HL-60 (cell line): ENCODE results near the gene AKNA.

Source experiments
- DNase-seq, 2 experiments: peaks; one replicate each; pipeline ENCODE4 v3.0.0-alpha.2; 2010 to 2020; ENCODE audit warnings: low read depth in 1 of 2, low spot score in 1 of 2
- H3K27ac ChIP-seq: fragments of 250-450 bp; sonication (Bioruptor Pico); replicated peaks from 2 replicates; pipeline ENCODE4 v1.5.1; 2020; ENCODE audit warnings: mild to moderate bottlenecking, moderate library complexity
- H3K27me3 ChIP-seq: fragments of 250-450 bp; sonication (Bioruptor Pico); 2 replicates; pipeline ENCODE4 v1.5.1; 2021; ENCODE audit warnings: mild to moderate bottlenecking, moderate library complexity; ENCODE audit not compliant: insufficient read depth, poor library complexity, severe bottlenecking
- H3K4me3 ChIP-seq: replicated peaks from 2 replicates; pipeline ENCODE4 v1.5.1; 2011; ENCODE audit warnings: mild to moderate bottlenecking, control low read depth, low read length; ENCODE audit not compliant: insufficient read depth
- CTCF ChIP-seq: IDR thresholded peaks from one replicate; pipeline ENCODE4 v1.5.1; 2011; ENCODE audit warnings: low read length, control low read depth, inconsistent platforms; ENCODE audit not compliant: insufficient read depth
- GABPA ChIP-seq: IDR thresholded peaks from 2 replicates; pipeline ENCODE4 v1.6.1; 2012; ENCODE audit warnings: low read depth
- POLR2AphosphoS5 ChIP-seq: IDR thresholded peaks from 2 replicates; pipeline ENCODE4 v1.6.1; 2012; ENCODE audit warnings: low read depth
- REST ChIP-seq: IDR thresholded peaks from 2 replicates; pipeline ENCODE4 v1.6.1; 2012; ENCODE audit warnings: low read depth; ENCODE audit not compliant: insufficient replicate concordance
- SPI1 ChIP-seq: IDR thresholded peaks from 2 replicates; pipeline ENCODE4 v1.6.1; 2012; ENCODE audit warnings: low read depth, mild to moderate bottlenecking, borderline replicate concordance

Gene AKNA

DNA sequence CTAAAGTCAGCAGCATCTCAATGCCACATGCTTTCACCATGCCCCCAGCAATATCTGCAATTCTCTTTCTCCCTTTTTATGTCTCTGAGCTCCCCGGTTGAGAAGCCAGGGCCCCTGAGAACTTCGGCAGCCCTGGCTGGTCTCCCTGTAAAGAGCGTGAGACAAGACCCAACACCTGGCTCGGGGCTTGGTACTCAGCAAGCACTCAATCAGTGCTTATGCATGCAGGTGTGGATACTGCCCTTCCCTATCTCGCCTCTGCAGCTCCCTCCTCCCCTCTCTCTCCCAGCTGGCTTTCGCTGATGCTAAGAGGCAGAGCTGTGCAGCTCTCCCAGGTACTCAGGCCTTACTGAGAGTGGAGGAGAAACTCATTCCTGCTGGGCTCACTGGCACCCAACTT is 41.7 kb upstream of the AKNA start:
- H3K27ac ChIP-seq: no peak overlapping the region
- H3K4me3 ChIP-seq: no peak overlapping the region
- TF ChIP-seq POLR2AphosphoS5 (no peak), GABPA (no peak), SPI1 (no peak), REST (no peak), CTCF (no peak)
- DNase-seq: no peak
- peaks cover 6% of the 10 kb centered on the region for H3K27me3 ChIP-seq

DNA sequence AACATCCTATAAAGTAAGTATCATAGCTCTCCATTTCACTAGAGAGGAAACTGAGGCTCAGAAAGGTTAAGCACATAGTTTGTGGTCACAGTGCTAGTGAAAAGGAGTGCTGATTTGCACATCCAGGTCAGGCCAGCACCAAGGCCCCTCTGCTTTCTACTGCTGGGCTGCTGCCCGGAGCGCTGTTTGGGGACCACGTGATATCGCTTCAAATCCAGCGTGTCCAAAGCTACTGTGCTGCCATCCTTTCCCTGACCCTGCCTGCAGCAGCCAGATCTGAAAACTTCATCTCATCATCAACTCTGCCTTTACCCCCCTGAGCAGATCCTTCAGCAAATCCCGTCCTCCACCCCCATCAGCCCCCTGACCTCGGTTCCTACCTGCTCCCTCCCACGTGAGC is 40.7 kb upstream of the AKNA start:
- DNase-seq: no peak
- TF ChIP-seq REST (no peak), CTCF (no peak), SPI1 (no peak), POLR2AphosphoS5 (no peak), GABPA (no peak)
- Histone ChIP-seq H3K4me3 (no peak overlapping the region), H3K27ac (no peak overlapping the region), H3K27me3 (peaks cover 8% of the 10 kb centered on the region)

DNA sequence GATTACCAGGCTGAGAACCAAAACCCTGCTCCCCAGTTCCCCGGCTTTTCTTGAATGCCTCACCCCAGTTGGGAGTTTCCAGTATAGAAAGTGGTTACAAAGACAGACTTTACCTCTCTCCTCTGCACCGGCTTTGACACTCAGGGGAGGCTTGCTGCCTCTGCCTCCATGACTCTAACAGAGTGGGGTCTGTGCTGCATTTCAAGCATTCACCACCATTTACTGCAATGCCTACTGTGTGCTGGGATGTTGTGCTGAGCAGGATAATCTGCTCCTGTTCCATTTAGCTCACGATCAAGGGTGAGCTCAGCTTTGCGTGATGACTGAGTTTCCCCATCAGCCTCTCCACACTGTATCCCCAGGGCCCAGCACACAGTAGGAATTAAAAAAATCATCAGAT is 39.9 kb upstream of the AKNA start:
- Histone ChIP-seq H3K27me3 (peaks cover 8% of the 10 kb centered on the region), H3K27ac (no peak overlapping the region), H3K4me3 (no peak overlapping the region)
- TF ChIP-seq CTCF (no peak), POLR2AphosphoS5 (no peak), SPI1 (no peak), GABPA (no peak), REST (no peak)
- no peak for DNase-seq
